ENCODE data around the gene STPG3.

DNA sequence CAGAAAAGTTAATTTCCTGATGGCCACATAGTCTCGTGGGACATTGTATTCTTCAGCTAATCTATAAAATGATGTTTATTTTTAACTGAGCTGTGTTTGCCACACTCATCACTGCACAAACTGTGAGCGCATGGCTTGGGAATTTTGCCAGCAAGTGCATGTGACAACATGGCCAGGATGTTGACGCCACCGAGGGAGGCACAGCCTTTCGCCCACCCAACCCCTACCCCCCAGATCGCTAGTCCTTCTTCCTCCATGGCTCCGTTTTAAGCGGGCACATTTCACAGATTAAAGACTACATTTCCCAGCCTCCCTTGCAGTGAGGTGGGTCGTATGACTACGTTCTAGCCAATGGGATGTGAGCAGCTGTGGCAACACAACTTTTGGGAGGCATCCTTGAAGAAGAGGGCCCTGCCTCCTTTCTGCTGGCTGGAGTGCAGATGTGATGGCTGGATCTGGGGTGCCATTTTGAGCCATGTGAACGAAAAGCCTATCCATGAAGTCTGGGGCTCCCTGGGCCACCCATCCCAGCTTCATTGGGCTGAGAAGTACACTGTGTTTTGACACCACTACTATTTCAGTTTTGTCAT lies 43.1 kb downstream of the STPG3 start:
- TF ChIP-seq, protein P1, sequence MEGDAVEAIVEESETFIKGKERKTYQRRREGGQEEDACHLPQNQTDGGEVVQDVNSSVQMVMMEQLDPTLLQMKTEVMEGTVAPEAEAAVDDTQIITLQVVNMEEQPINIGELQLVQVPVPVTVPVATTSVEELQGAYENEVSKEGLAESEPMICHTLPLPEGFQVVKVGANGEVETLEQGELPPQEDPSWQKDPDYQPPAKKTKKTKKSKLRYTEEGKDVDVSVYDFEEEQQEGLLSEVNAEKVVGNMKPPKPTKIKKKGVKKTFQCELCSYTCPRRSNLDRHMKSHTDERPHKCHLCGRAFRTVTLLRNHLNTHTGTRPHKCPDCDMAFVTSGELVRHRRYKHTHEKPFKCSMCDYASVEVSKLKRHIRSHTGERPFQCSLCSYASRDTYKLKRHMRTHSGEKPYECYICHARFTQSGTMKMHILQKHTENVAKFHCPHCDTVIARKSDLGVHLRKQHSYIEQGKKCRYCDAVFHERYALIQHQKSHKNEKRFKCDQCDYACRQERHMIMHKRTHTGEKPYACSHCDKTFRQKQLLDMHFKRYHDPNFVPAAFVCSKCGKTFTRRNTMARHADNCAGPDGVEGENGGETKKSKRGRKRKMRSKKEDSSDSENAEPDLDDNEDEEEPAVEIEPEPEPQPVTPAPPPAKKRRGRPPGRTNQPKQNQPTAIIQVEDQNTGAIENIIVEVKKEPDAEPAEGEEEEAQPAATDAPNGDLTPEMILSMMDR (IDR thresholded peaks at IDR 0.05; ENCODE audit: low read depth, low read length, missing input control), result no peak
- TF ChIP-seq, protein P2, sequence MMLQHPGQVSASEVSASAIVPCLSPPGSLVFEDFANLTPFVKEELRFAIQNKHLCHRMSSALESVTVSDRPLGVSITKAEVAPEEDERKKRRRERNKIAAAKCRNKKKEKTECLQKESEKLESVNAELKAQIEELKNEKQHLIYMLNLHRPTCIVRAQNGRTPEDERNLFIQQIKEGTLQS (IDR thresholded peaks at IDR 0.05), result no peak
- TF ChIP-seq, protein P3, sequence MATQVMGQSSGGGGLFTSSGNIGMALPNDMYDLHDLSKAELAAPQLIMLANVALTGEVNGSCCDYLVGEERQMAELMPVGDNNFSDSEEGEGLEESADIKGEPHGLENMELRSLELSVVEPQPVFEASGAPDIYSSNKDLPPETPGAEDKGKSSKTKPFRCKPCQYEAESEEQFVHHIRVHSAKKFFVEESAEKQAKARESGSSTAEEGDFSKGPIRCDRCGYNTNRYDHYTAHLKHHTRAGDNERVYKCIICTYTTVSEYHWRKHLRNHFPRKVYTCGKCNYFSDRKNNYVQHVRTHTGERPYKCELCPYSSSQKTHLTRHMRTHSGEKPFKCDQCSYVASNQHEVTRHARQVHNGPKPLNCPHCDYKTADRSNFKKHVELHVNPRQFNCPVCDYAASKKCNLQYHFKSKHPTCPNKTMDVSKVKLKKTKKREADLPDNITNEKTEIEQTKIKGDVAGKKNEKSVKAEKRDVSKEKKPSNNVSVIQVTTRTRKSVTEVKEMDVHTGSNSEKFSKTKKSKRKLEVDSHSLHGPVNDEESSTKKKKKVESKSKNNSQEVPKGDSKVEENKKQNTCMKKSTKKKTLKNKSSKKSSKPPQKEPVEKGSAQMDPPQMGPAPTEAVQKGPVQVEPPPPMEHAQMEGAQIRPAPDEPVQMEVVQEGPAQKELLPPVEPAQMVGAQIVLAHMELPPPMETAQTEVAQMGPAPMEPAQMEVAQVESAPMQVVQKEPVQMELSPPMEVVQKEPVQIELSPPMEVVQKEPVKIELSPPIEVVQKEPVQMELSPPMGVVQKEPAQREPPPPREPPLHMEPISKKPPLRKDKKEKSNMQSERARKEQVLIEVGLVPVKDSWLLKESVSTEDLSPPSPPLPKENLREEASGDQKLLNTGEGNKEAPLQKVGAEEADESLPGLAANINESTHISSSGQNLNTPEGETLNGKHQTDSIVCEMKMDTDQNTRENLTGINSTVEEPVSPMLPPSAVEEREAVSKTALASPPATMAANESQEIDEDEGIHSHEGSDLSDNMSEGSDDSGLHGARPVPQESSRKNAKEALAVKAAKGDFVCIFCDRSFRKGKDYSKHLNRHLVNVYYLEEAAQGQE (IDR thresholded peaks at IDR 0.05), result no peak

Data from liver (tissue), 3 donors.